HepG2 (cell line): ENCODE data around the gene MSI2. TPM values are rescaled to one million over a fixed set of nuclear protein-coding genes. Genes with fewer than 3 reads are reported as not detected.
A peak's percentile ranks its signal among the peaks of the same experiment; 100 is the strongest.

Source experiments
- ATAC-seq: fragments of 200-7000 bp; cut with Tn5 transposase; 3 replicates; pipeline ENCODE4 v1.9.1; 2020; ENCODE audit warnings: mild to moderate bottlenecking, moderate library complexity
- BruUV-seq: library from RNA; stranded (reverse); fragments of 400-500 nt; replicated peaks from 2 replicates; lab custom pipeline; 2021; lab: Mats Ljungman, UMichigan
- CTCF ChIA-PET: fragments of 300-600 bp; formaldehyde crosslinking; extraction: SDS; loops from one replicate; lab custom pipeline; 2021; ENCODE audit warnings: low total read pairs, inconsistent platforms, low intra/inter-chr PET ratio; lab: Yijun Ruan, JAX
- POLR2A ChIA-PET: fragments of 350-600 bp; sonication (Branson Sonifier 250); formaldehyde crosslinking; loops from one replicate; lab custom pipeline; 2020; ENCODE audit warnings: antibody characterized with exemption, inconsistent platforms; lab: Yijun Ruan, JAX
- DNase-seq: peaks from one replicate; pipeline ENCODE4 v3.0.0-alpha.2; 2015; ENCODE audit warnings: low spot score
- FAIRE-seq: peaks from 3 replicates; lab custom pipeline; 2011; peaks lifted over from hg19 to GRCh38; lab: Jason Lieb, UNC
- H2AFZ ChIP-seq: one replicate; pipeline ENCODE4 v1.6.1; 2011; ENCODE audit warnings: low read length, inconsistent platforms
- H3K27ac ChIP-seq: fragments of 300-600 bp; 3 replicates; pipeline ENCODE4 v1.8.0; 2011; ENCODE audit warnings: mixed run types, mild to moderate bottlenecking, mixed read lengths, low read length, inconsistent platforms; ENCODE audit not compliant: insufficient read depth; ENCODE audit errors: extremely low read length
- H3K27me3 ChIP-seq, 2 experiments: fragments of 200-600 bp in 1 of 2; 2 replicates in 1 of 2; 3 replicates in 1 of 2; pipeline versions ENCODE4 v1.6.0 to v1.8.0; 2011; ENCODE audit warnings: low read length in 2 of 2, mild to moderate bottlenecking in 2 of 2, moderate library complexity in 2 of 2, inconsistent platforms in 1 of 2; ENCODE audit not compliant: insufficient read depth in 2 of 2, control insufficient read depth in 1 of 2
- H3K36me3 ChIP-seq, 2 experiments: fragments of 200-600 bp in 1 of 2; replicated peaks in 1 of 2; 2 replicates in 1 of 2; 3 replicates in 1 of 2; pipeline versions ENCODE4 v1.5.1 to v1.8.0; 2011; ENCODE audit warnings: low read length in 2 of 2, inconsistent platforms in 1 of 2; ENCODE audit not compliant: insufficient read depth in 2 of 2, control insufficient read depth in 1 of 2
- H3K4me1 ChIP-seq: 2 replicates; pipeline ENCODE4 v1.5.1; 2012; ENCODE audit warnings: low read length, inconsistent platforms; ENCODE audit not compliant: insufficient read depth
- H3K4me2 ChIP-seq: 2 replicates; pipeline ENCODE4 v1.6.0; 2011; ENCODE audit warnings: low read depth, low read length, inconsistent platforms
- H3K4me3 ChIP-seq, 3 experiments: fragments of 200-600 bp in 1 of 3; sonication (generic), shearing (Covaris generic) in 1 of 3; replicated peaks in 1 of 3; 2 replicates each; pipeline ENCODE4 v1.5.1; 2011 to 2016; ENCODE audit warnings: low read length in 3 of 3, inconsistent platforms in 2 of 3, low read depth in 2 of 3, mild to moderate bottlenecking in 2 of 3, control low read depth in 1 of 3, mixed read lengths in 1 of 3; ENCODE audit not compliant: insufficient read depth in 1 of 3
- H3K79me2 ChIP-seq: one replicate; pipeline ENCODE4 v1.6.1; 2011; ENCODE audit warnings: low read length, inconsistent platforms; ENCODE audit not compliant: insufficient read depth
- H3K9ac ChIP-seq: 2 replicates; pipeline ENCODE4 v1.6.0; 2011; ENCODE audit warnings: mild to moderate bottlenecking, low read depth, low read length, inconsistent platforms; ENCODE audit not compliant: insufficient read depth
- H3K9me3 ChIP-seq: 2 replicates; pipeline ENCODE4 v1.5.1; 2012; ENCODE audit warnings: mild to moderate bottlenecking, low read length
- H4K20me1 ChIP-seq: 2 replicates; pipeline ENCODE4 v1.6.0; 2011; ENCODE audit warnings: inconsistent platforms, mild to moderate bottlenecking, low read length, moderate library complexity; ENCODE audit not compliant: insufficient read depth
- HNF4A ChIP-seq: sonication (generic); formaldehyde crosslinking; IDR thresholded peaks from 2 replicates; pipeline ENCODE4 v1.4.0; 2020; ENCODE audit warnings: missing genetic modification reagents
- NFKBIZ ChIP-seq: IDR thresholded peaks from 2 replicates; pipeline ENCODE4 v1.6.1; 2018; ENCODE audit warnings: missing genetic modification reagents, missing compliant biosample characterization
- RFX1 ChIP-seq: fragments of 450-650 bp; IDR thresholded peaks from 2 replicates; pipeline ENCODE4 v1.6.1; 2017
- RFX3 ChIP-seq: IDR thresholded peaks from 2 replicates; pipeline ENCODE4 v1.6.1; 2016; ENCODE audit warnings: missing biosample characterization, missing genetic modification reagents
- RFX5 ChIP-seq: IDR thresholded peaks from 2 replicates; pipeline ENCODE4 v1.6.1; 2011; ENCODE audit warnings: low read depth, low read length, improper control_type of control experiment
- ZSCAN21 ChIP-seq: sonication (generic); formaldehyde crosslinking; IDR thresholded peaks from 2 replicates; pipeline ENCODE4 v1.8.0; 2022; ENCODE audit warnings: mild to moderate bottlenecking, missing genetic modification reagents, moderate library complexity, borderline replicate concordance
- ZSCAN31 ChIP-seq: sonication (generic); formaldehyde crosslinking; IDR thresholded peaks from 2 replicates; pipeline ENCODE4 v1.5.0; 2020; ENCODE audit warnings: low read depth, mild to moderate bottlenecking, missing genetic modification reagents
- WGBS: methylation state at CpG from one replicate; pipeline ENCODE4 v1.1.6; 2017; ENCODE audit warnings: low lambda C conversion rate; 5-methylcytosine and 5-hydroxymethylcytosine counted together
- in situ Hi-C: cut with HindIII; loops from 2 replicates; pipeline ENCODE4 v1.10.0; 2017; ENCODE audit warnings: low pct_unique_long_range_greater_than_20kb; ENCODE audit not compliant: extremely low pct_ligation_motif_present
- intact Hi-C: fragments of 100-400 bp; cut with micrococcal nuclease; formaldehyde crosslinking; loops from one replicate; pipeline ENCODE4 v1.10.0; 2022; ENCODE audit not compliant: unreplicated experiment
- polyA plus RNA-seq, 8 experiments: library from polyadenylated mRNA; depleted of rRNA in 3 of 8; stranded (reverse) in 7 of 8; unstranded in 1 of 8; fragments of >200 nt; fragmentation: Illumina TruSeq in 4 of 8; extraction: Trizol in 4 of 8; gene quantifications; 2 replicates each; pipeline versions ENCODE4 v1.2.1 to v1.2.3, GENCODE V29; 2011 to 2016; ENCODE audit warnings: low read depth in 4 of 8, missing spikeins in 1 of 8, mixed read lengths in 1 of 8; ENCODE audit not compliant: insufficient read depth in 1 of 8
- total RNA-seq, 5 experiments: library from RNA; depleted of rRNA; stranded (reverse); fragments of >200 nt; fragmentation: Illumina TruSeq; extraction: Trizol; gene quantifications; 2 replicates each; pipeline ENCODE4 v1.2.3, GENCODE V29; 2016; ENCODE audit warnings: low read depth in 1 of 5
- TF ChIP-seq, protein P1 (sequence below), 2 experiments: sonication (generic) in 1 of 2; formaldehyde crosslinking in 1 of 2; IDR thresholded peaks; 2 replicates each; pipeline versions ENCODE4 v1.6.1 to v1.9.0; 2014 to 2022; ENCODE audit warnings: antibody characterized with exemption in 1 of 2, borderline replicate concordance in 1 of 2, inconsistent platforms in 1 of 2, low read depth in 1 of 2, missing genetic modification reagents in 1 of 2
- TF ChIP-seq, protein P2 (sequence below): sonication (generic); formaldehyde crosslinking; conservative IDR thresholded peaks from 2 replicates; pipeline ENCODE4 v1.8.0; 2022; ENCODE audit warnings: low read depth, missing genetic modification reagents
- TF ChIP-seq, protein P3 (sequence below): sonication (generic); formaldehyde crosslinking; IDR thresholded peaks from 2 replicates; pipeline ENCODE4 v1.4.0; 2020; ENCODE audit warnings: missing genetic modification reagents

Gene MSI2
- total and polyA plus RNA-seq, 2 of the 13 experiments (the other 11 are each of a cell fraction or from before 2014, with no cell fraction given): 77.5 to 78.4 TPM

DNA sequence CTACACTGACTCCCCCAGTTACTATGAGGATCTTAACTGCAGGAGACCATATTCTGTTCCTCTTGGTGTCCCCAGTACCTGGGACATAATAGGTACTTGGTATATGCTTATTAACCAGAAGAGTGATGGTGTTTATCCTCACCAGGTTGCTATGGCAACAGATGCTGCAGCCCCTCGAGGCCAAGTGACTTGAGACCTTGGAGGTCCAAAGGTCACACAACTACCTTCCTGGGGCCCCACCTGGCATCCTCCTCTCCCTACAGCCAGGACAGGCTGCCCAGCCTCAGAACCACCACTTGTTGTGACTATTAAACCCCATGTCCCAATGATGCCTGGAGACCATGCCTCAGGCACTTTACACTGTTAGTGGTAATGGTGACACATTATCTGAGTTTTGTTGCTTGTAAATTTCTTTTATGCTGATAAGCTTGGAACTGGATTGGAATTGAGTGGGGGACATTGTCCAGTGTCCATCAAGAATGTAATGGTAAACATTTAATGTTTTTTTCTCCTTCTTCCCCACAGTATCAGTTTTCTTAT, 299.4 kb downstream of the MSI2 start:
- WGBS: 33% methylated on average over 1 of the region's 1 CpG
- no peak overlapping the region for H3K9ac ChIP-seq
- ChIA-PET POLR2A (no interaction called here), CTCF (no interaction called here)
- peaks cover 1 to 20% of the 10 kb centered on the region in 2 experiments; a peak in 2 of 5 replicates for H3K36me3 ChIP-seq
- H3K4me1 ChIP-seq: peaks cover 73% of the 10 kb centered on the region
- TF ChIP-seq NFKBIZ (CRISPR knock-in tag) (no peak), ZSCAN31 (no peak), RFX1 (peak; percentile 72), RFX5 (no peak), HNF4A (CRISPR knock-in tag) (peak; percentile 39; the same call in 1 of the 2 replicates), ZSCAN21 (CRISPR knock-in tag) (no peak), RFX3 (CRISPR knock-in tag) (peak; percentile 72)
- TF ChIP-seq, protein P1, sequence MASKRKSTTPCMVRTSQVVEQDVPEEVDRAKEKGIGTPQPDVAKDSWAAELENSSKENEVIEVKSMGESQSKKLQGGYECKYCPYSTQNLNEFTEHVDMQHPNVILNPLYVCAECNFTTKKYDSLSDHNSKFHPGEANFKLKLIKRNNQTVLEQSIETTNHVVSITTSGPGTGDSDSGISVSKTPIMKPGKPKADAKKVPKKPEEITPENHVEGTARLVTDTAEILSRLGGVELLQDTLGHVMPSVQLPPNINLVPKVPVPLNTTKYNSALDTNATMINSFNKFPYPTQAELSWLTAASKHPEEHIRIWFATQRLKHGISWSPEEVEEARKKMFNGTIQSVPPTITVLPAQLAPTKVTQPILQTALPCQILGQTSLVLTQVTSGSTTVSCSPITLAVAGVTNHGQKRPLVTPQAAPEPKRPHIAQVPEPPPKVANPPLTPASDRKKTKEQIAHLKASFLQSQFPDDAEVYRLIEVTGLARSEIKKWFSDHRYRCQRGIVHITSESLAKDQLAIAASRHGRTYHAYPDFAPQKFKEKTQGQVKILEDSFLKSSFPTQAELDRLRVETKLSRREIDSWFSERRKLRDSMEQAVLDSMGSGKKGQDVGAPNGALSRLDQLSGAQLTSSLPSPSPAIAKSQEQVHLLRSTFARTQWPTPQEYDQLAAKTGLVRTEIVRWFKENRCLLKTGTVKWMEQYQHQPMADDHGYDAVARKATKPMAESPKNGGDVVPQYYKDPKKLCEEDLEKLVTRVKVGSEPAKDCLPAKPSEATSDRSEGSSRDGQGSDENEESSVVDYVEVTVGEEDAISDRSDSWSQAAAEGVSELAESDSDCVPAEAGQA (IDR thresholded peaks at IDR 0.05; ENCODE audit: low read depth): no peak
- TF ChIP-seq, protein P1 (CRISPR knock-in tag; IDR thresholded peaks at IDR 0.05; ENCODE audit: borderline replicate concordance): no peak
- TF ChIP-seq, protein P2, sequence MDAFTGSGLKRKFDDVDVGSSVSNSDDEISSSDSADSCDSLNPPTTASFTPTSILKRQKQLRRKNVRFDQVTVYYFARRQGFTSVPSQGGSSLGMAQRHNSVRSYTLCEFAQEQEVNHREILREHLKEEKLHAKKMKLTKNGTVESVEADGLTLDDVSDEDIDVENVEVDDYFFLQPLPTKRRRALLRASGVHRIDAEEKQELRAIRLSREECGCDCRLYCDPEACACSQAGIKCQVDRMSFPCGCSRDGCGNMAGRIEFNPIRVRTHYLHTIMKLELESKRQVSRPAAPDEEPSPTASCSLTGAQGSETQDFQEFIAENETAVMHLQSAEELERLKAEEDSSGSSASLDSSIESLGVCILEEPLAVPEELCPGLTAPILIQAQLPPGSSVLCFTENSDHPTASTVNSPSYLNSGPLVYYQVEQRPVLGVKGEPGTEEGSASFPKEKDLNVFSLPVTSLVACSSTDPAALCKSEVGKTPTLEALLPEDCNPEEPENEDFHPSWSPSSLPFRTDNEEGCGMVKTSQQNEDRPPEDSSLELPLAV: no peak
- TF ChIP-seq, protein P3, sequence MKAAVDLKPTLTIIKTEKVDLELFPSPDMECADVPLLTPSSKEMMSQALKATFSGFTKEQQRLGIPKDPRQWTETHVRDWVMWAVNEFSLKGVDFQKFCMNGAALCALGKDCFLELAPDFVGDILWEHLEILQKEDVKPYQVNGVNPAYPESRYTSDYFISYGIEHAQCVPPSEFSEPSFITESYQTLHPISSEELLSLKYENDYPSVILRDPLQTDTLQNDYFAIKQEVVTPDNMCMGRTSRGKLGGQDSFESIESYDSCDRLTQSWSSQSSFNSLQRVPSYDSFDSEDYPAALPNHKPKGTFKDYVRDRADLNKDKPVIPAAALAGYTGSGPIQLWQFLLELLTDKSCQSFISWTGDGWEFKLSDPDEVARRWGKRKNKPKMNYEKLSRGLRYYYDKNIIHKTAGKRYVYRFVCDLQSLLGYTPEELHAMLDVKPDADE (CRISPR knock-in tag): no peak
- in situ Hi-C loops: no loop called here
- no peak overlapping the region for H2AFZ ChIP-seq
- H3K27ac ChIP-seq: no peak overlapping the region
- H3K4me2 ChIP-seq: no peak overlapping the region
- no peak overlapping the region for H3K4me3 ChIP-seq
- ATAC-seq (no peak), FAIRE-seq (no peak), DNase-seq (no peak)
- H3K9me3 ChIP-seq: no peaks in the 10 kb centered on the region
- no peaks in the 10 kb centered on the region for H3K79me2 ChIP-seq
- intact Hi-C loops: no loop called here
- H4K20me1 ChIP-seq: no peaks in the 10 kb centered on the region
- no peaks in the 10 kb centered on the region for H3K27me3 ChIP-seq
- BruUV-seq: no TSS peak
